ENCODE results near the gene ZNF44. TPM values are rescaled to one million over a fixed set of nuclear protein-coding genes. Genes with fewer than 3 reads are reported as not detected.

The ZNF44 gene
- total and polyA plus RNA-seq, 4 donors, result 4.1 to 17.9 (median 6.8) TPM

GRCh38 chr19:12255372-12255771, 39.3 kb downstream of the ZNF44 start:
- no peak for TF ChIP-seq YY1 (IDR thresholded peaks at IDR 0.05)
- no peak for TF ChIP-seq GABPA (IDR thresholded peaks at IDR 0.05 in 1 of 2, conservative IDR thresholded peaks at IDR 0.05 in 1 of 2)
- no peak for TF ChIP-seq JUND (IDR thresholded peaks at IDR 0.05)
- no peak for TF ChIP-seq RXRA (IDR thresholded peaks at IDR 0.05)
- no peak for TF ChIP-seq ATF3 (IDR thresholded peaks at IDR 0.05)
- no peak for TF ChIP-seq REST (IDR thresholded peaks at IDR 0.05)
- no peak for TF ChIP-seq RAD21 (IDR thresholded peaks at IDR 0.05)
- TF ChIP-seq TAF1 (conservative IDR thresholded peaks at IDR 0.05), result no peak
- no peak for TF ChIP-seq NR2F2 (IDR thresholded peaks at IDR 0.05)
- TF ChIP-seq EGR1 (IDR thresholded peaks at IDR 0.05; ENCODE audit: low read depth in 2 of 2), result no peak
- TF ChIP-seq HNF4A (conservative IDR thresholded peaks at IDR 0.05), result no peak
- TF ChIP-seq MAX (IDR thresholded peaks at IDR 0.05), result no peak
- no peak for TF ChIP-seq CTCF (IDR thresholded peaks at IDR 0.05; ENCODE audit: low read depth, low read length, missing input control)
- no peak for TF ChIP-seq SP1 (IDR thresholded peaks at IDR 0.05)
- TF ChIP-seq FOXA1 (IDR thresholded peaks at IDR 0.05), result no peak
- no peak for TF ChIP-seq FOXA2 (IDR thresholded peaks at IDR 0.05)
- TF ChIP-seq HNF4G (IDR thresholded peaks at IDR 0.05), result no peak
- TF ChIP-seq ZBTB33 (IDR thresholded peaks at IDR 0.05), result no peak
- Histone ChIP-seq H3K4me1 (ENCODE audit: control insufficient read depth in 4 of 4, insufficient read depth in 4 of 4, low read length in 3 of 4) (no peaks in the 10 kb centered on the region), H3K9me3 (ENCODE audit: control insufficient read depth in 4 of 4, low read length in 3 of 4) (peaks cover 25 to 46% (median 33%) of the 10 kb centered on the region in 4 donors), H3K27ac (ENCODE audit: low read depth in 1 of 2, low read length in 2 of 2) (no peak overlapping the region), H3K27me3 (ENCODE audit: control insufficient read depth in 4 of 4, insufficient read depth in 4 of 4, low read length in 3 of 4) (no peaks in the 10 kb centered on the region), H3K36me3 (ENCODE audit: control insufficient read depth in 4 of 4, insufficient read depth in 3 of 4, low read depth in 1 of 4, low read length in 3 of 4) (peaks cover 0 to 4% (median 2%) of the 10 kb centered on the region in 4 donors), H3K9ac (ENCODE audit: low read depth in 1 of 2, low read length in 2 of 2) (no peak overlapping the region), H3K4me3 (ENCODE audit: low read depth in 1 of 3, low read length in 3 of 3) (peak overlapping the region in 1 of 3 donors; percentile 18)
- DNase-seq (ENCODE audit: low spot score), result no peak
- 91% methylated on average over 3 of the region's 3 CpGs for WGBS
